Right lobe of liver (tissue), 6 donors: ENCODE results near the gene CYB5B. TPM values are rescaled to one million over a fixed set of nuclear protein-coding genes. Genes with fewer than 3 reads are reported as not detected.
"Not testable (repeated sequence)": the region's sequence is repeated elsewhere in the genome, so short reads cannot be mapped to it uniquely, and the experiment has no call there.

Experiments
- ATAC-seq, 4 donors: fragments of 200-7000 bp; cut with Tn5 transposase; one replicate each; pipeline ENCODE4 v1.9.1; 2020; ENCODE audit warnings: mild to moderate bottlenecking in 4 of 4, moderate library complexity in 4 of 4
- DNase-seq, 3 donors: peaks; one replicate each; pipeline ENCODE4 v3.0.0-alpha.2; 2020
- H3K27ac ChIP-seq, 3 donors: fragments of 200-600 bp; one replicate each; pipeline ENCODE4 v1.8.0; 2022
- H3K27me3 ChIP-seq, 2 donors: fragments of 200-600 bp; one replicate each; pipeline ENCODE4 v1.8.0; 2022
- H3K36me3 ChIP-seq, 4 donors: fragments of 200-600 bp; sonication (generic) in 1 of 4; one replicate each; pipeline versions ENCODE4 v1.5.1 to v1.8.0; 2017 to 2022; ENCODE audit warnings: control low read depth in 1 of 4
- H3K4me1 ChIP-seq, 4 donors: fragments of 200-600 bp; sonication (generic) in 1 of 4; one replicate each; pipeline versions ENCODE4 v1.5.1 to v1.8.0; 2017 to 2022; ENCODE audit warnings: control low read depth in 1 of 4
- H3K4me3 ChIP-seq, 3 donors: fragments of 200-600 bp; one replicate each; pipeline ENCODE4 v1.8.0; 2022
- H3K9me3 ChIP-seq, 4 donors: fragments of 200-600 bp; sonication (generic) in 1 of 4; one replicate each; pipeline versions ENCODE4 v1.5.1 to v1.8.0; 2017 to 2022; ENCODE audit warnings: control low read depth in 1 of 4
- POLR2A ChIP-seq: fragments of 450-650 bp; IDR thresholded peaks from one replicate; pipeline ENCODE4 v1.6.1; 2017; ENCODE audit warnings: antibody characterized with exemption, mild to moderate bottlenecking
- WGBS: methylation state at CpG from one replicate; pipeline ENCODE4 v1.1.6; 2018; ENCODE audit warnings: low coverage, low lambda C conversion rate; ENCODE audit not compliant: insufficient coverage; ENCODE audit errors: missing lambda C conversion rate; 5-methylcytosine and 5-hydroxymethylcytosine counted together
- intact Hi-C, 2 donors: fragments of 100-400 bp; cut with DNase I; formaldehyde crosslinking; loops; one replicate each; pipeline versions ENCODE4 v1.11.2 to v1.14.1; 2022
- total RNA-seq, 6 experiments: library from RNA; depleted of rRNA in 2 of 6; stranded (reverse); fragments of >200 nt in 2 of 6; fragmentation: NEBNext Ultra II Directional in 3 of 6; extraction: Animal tissue kit (Norgen Biotek cat#: 25700) in 3 of 6; gene quantifications; one replicate each; pipeline versions ENCODE4 v1.1.0 to v1.2.4, GENCODE V29; 2016 to 2023
- TF ChIP-seq, protein P1 (sequence below), 4 donors: fragments of 200-600 bp in 3 of 4; fragments of 450-650 bp in 1 of 4; IDR thresholded peaks; one replicate each; pipeline versions ENCODE4 v1.5.1 to v1.8.0; 2016 to 2022; ENCODE audit warnings: antibody characterized with exemption in 4 of 4, mild to moderate bottlenecking in 2 of 4
- donor health status: DM: no; HTN: yes; CAD: no.
- donor health status: DM: no; HTN: no; CAD: no.
- donor health status: DM: no; HTN: no; CAD: no.
- donor health status: DM: no; HTN: yes; CAD: no.
- donor health status: DM: no; HTN: yes; CAD: no.

CYB5B gene
- total RNA-seq, 6 experiments from 2014 or later, result 19.1 to 42.1 (median 30.5) TPM

GRCh38 chr16:69438465-69438864 is 14.0 kb downstream of the CYB5B start:
- peaks cover 0 to 2% (median 0%) of the 10 kb centered on the region in 4 donors for H3K36me3 ChIP-seq
- H3K4me3 ChIP-seq, result no peak overlapping the region
- H3K27ac ChIP-seq, result no peak overlapping the region
- TF ChIP-seq, protein P1, sequence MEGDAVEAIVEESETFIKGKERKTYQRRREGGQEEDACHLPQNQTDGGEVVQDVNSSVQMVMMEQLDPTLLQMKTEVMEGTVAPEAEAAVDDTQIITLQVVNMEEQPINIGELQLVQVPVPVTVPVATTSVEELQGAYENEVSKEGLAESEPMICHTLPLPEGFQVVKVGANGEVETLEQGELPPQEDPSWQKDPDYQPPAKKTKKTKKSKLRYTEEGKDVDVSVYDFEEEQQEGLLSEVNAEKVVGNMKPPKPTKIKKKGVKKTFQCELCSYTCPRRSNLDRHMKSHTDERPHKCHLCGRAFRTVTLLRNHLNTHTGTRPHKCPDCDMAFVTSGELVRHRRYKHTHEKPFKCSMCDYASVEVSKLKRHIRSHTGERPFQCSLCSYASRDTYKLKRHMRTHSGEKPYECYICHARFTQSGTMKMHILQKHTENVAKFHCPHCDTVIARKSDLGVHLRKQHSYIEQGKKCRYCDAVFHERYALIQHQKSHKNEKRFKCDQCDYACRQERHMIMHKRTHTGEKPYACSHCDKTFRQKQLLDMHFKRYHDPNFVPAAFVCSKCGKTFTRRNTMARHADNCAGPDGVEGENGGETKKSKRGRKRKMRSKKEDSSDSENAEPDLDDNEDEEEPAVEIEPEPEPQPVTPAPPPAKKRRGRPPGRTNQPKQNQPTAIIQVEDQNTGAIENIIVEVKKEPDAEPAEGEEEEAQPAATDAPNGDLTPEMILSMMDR (IDR thresholded peaks at IDR 0.05), result no peak
- no peak for TF ChIP-seq POLR2A
- no peaks in the 10 kb centered on the region for H3K27me3 ChIP-seq
- ATAC-seq (no peak), DNase-seq (no peak)
- no peaks in the 10 kb centered on the region for H3K9me3 ChIP-seq
- WGBS, result 76% methylated on average over 3 of the region's 3 CpGs
- peaks cover 0 to 15% (median 3%) of the 10 kb centered on the region in 4 donors for H3K4me1 ChIP-seq
- intact Hi-C loops, result no loop called here

DNA sequence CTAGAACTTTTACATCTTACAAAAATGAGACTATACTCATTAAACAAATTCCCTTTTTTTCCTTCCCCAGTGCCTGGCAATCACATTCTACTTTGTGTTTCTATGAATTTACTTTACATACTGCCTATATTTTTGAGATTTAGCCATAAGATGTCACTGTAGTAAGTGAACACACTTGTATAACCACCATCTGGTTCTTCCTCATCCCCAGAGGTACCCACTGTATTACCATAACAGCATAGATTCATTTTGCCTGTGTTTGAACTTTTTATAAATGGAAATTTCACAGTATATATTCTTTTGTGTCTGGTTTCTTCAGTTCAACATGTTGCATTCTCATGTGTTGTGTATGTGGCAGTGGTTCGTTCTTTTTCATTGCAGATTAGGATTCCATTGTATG is 15.8 kb downstream of the CYB5B start:
- WGBS, result 89% methylated on average over 1 of the region's 1 CpG
- intact Hi-C loops, result no loop called here
- Histone ChIP-seq H3K4me3 (no peak overlapping the region), H3K27me3 (no peaks in the 10 kb centered on the region), H3K36me3 (no peaks in the 10 kb centered on the region), H3K27ac (no peak overlapping the region), H3K9me3 (no peaks in the 10 kb centered on the region), H3K4me1 (peaks cover 0 to 24% (median 5%) of the 10 kb centered on the region in 4 donors)
- DNase-seq (no peak), ATAC-seq (no peak)
- TF ChIP-seq, protein P1 (IDR thresholded peaks at IDR 0.05), result no peak
- no peak for TF ChIP-seq POLR2A

DNA sequence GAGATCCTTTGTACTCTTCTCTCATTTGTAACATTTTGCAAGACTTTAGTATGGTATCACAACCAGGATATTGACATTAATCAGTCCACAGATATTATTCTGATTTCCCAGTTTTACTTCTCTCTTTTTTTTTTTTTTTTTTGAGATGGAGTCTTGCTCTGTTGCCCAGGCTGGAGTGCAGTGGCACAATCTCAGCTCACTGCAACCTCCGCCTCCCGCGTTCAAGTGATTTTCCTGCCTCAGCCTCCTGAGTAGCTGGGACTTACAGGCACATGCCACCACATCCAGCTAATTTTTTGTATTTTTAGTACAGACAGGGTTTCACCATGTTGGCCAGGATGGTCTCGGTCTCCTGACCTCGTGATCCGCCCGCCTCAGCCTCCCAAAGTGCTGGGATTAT is 16.6 kb downstream of the CYB5B start:
- WGBS, result 100% methylated on average over 4 of the region's 7 CpGs
- H3K4me1 ChIP-seq, result peaks cover 0 to 24% (median 5%) of the 10 kb centered on the region in 4 donors
- intact Hi-C loops, H3K27me3 ChIP-seq, H3K9me3 ChIP-seq, H3K36me3 ChIP-seq, H3K27ac ChIP-seq, H3K4me3 ChIP-seq, DNase-seq, ATAC-seq: not testable (repeated sequence)

DNA sequence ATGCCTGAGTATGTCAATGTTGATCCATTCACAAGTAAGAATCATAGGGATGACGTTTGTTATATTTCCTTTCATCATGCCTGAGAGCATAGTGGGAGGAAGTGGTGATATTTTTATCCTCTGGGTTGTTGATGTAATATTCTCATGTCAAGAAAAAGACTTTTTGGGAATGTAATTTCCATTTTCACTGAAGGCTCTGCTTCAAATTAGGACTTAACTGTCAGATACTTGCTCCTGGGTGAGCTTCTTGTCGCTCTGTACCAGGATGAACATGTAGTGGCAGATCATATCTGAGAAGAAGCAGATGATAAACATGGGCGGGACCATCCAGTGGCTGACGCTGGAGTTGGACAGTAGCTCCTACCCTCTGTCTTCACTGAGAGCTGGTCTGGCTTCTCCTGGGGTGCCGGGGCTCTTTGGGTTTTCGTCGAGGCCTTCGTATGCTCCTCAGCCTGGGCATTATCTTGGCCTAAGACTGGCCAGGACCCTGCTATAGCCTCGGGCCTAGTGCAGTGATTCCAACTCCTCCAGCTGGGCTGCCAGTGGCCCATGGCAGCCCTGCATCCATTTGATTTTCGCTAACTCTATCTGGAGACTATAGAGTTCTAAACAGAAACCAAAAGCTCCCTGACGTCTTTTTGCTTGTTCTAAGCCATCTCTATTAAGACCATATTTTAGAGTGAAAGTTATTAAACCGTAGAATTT is 19.7 kb downstream of the CYB5B start:
- WGBS, result 28% methylated on average over 9 of the region's 12 CpGs

More for the DNA sequence above, 19.7 kb downstream of the CYB5B start:
- no peaks in the 10 kb centered on the region for H3K36me3 ChIP-seq
- intact Hi-C loops, result no loop called here
- TF ChIP-seq, protein P1 (IDR thresholded peaks at IDR 0.05), result no peak
- no peak for TF ChIP-seq POLR2A
- DNase-seq (no peak), ATAC-seq (peak; percentile 59 to 77 (median 70))
- H3K27ac ChIP-seq, result peak overlapping the region; percentile 66 to 68 (median 66)
- peak overlapping the region in 1 of 3 donors; percentile 4 for H3K4me3 ChIP-seq
- H3K4me1 ChIP-seq, result peaks cover 0 to 28% (median 4%) of the 10 kb centered on the region in 4 donors
- H3K27me3 ChIP-seq, result no peaks in the 10 kb centered on the region
- H3K9me3 ChIP-seq, result no peaks in the 10 kb centered on the region
